ENCODE results near the gene GMEB2.
"Not testable (repeated sequence)": the region's sequence is repeated elsewhere in the genome, so short reads cannot be mapped to it uniquely, and the experiment has no call there.

Gene GMEB2, protein sequence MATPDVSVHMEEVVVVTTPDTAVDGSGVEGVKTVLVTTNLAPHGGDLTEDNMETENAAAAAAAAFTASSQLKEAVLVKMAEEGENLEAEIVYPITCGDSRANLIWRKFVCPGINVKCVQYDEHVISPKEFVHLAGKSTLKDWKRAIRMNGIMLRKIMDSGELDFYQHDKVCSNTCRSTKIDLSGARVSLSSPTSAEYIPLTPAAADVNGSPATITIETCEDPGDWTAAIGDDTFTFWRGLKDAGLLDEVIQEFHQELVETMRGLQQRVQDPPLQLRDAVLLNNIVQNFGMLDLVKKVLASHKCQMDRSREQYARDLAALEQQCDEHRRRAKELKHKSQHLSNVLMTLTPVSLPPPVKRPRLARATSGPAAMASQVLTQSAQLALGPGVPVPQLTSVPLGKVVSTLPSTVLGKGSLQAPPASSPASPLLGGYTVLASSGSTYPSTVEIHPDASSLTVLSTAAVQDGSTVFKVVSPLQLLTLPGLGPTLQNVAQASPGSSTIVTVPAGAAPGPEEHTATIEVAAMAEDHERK

DNA sequence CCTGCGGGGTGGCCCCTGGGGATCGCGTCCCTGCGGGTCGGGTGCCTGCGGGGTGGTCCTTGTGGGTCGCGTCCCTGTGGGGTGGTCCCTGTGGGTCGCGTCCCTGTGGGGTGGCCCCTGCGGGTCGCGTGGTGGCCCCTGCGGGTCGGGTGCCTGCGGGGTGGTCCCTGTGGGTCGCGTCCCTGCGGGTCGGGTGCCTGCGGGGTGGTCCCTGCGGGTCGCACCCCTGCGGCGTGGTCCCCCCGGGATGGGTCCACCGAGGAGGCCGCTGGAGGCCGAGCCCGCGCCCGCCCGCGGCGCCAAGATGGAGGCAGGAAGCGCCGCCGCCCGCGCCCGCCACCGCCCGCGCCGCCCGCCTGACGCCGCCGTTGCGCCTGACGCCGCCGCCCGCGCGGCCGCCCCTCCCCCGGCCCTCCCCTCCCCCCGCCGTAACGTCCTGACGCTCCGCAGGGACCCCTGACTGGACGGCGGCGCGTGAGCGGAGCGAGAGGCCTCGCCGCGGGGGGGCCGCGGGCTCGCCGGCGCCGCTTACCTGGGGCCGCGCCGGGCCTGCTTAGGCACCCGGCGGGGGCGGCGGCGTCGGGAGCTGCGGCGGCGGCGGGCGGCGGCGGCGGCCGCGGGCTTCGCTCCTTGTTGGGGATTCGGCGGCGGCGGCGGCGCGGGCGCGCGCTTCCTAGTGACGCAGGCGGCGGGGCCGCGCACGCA, at the start of gene GMEB2:
Gene GMEB2, minus strand, starts transcription at position 678 of the 705 bp plus-strand sequence. CDS start 7,704 bp downstream, outside the sequence.
- DNase-seq (ENCODE audit: low read depth) = peak; percentile 60

DNA sequence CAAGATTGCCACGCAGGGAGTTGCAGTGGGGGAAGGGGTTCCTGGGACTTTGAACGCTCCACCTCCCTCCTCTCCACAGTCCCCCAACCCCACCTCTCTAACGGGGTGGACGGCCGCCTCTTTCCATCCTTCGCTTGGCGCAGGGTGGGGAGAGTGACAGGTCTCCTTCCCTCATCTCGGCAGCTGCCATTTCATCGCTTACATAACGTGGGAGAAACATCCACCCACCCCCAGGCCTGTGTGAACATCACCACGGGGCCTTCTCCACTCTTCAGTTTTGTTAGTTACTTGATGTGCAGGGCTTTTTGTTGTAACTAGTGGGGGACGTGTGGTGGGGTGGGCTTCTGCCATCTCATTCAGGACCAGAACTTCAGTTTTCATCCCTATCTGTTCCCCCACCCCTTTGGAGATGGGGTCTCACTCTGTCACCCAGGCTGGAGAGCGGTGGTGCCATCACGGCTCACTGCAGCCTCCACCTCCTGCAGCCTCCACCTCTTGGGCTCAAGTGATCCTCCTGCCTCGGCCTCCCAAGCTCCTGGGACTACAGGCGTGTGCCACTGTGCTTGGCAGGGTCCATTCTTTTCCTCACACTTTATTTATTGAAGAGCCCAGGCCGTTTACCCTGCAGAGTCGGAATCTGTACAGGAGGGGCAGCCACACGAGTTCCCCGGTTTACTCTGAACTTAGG, 48.9 kb upstream of the GMEB2 start:
- DNase-seq (ENCODE audit: low read depth) = no peak

DNA sequence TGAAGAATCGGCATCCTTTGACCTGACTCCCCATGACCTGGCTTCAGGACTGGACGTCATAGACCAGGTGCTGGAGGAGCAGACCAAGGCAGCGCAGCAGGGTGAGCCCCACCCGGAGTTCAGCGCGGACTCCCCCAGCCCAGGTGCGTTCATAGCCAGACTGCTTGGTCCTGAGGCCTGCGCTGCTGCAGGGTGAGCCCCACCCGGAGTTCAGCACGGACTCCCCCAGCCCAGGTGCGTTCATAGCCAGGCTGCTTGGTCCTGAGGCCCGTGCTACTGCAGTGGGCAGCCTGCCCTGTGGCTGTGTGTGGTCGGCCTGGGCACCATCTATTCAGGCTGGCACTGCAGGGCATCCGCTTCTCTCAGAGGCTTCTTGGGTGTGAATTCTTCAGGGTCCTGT, 47.0 kb upstream of the GMEB2 start:
- DNase-seq (ENCODE audit: low read depth) = no peak

DNA sequence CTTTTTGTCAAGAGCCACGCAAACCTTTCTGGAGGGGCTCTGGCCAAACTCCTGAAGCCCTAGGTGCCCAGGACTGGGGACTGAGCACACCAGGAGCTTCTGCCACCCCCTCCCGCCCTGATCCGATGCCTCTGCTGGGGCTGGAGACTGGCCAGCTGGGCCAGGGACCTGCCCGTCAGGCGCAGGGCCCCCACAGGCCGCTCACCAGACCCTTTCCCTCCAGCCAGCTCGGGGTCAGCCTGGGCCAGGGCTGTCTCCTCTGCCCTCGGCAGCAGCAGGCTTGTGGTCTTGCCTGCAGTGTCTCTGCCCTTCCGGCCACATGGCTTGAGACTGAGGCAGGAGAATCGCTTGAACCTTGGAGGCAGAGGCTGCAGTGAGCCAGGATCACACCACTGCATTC, 45.8 kb upstream of the GMEB2 start:
- DNase-seq (ENCODE audit: low read depth) = no peak

DNA sequence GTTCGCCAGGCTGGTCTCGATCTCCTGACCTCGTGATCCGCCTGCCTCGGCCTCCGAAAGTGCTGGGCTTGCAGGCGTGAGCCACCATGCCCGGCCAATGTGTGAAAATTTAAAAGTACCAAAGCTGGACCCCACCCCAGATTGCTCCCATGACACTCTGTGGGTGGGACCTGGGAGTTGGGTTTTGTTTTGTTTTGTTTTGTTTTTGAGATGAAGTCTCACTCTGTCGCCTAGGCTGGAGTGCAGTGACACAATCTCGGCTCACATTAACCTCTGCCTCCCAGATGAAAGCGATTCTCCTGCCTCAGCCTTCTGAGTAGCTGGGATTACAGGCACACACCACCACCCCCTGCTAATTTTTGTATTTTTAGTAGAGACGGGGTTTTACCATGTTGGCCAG, 44.8 kb upstream of the GMEB2 start:
- DNase-seq (ENCODE audit: low read depth) = not testable (repeated sequence)

DNA sequence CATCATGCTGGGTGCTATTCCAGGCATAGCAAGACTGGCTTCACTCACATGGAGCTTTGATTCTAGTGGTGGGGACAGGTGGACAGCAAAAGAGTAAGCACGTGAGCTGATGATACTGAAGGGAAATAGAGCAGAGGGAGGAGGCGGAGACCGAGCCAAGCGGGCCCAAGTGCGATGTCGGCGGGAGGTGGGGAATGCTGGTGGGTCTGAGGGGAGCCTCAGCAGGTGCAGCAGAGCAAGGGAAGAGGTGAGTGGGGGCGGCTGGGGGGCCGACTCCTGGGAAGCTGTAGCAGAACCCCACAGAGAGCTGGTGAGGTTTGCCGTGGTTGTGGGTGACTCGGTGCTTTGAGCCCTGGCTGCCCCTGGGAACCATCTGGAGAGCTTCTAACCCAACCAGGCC, 41.5 kb upstream of the GMEB2 start:
- no peak for DNase-seq (ENCODE audit: low read depth)

DNA sequence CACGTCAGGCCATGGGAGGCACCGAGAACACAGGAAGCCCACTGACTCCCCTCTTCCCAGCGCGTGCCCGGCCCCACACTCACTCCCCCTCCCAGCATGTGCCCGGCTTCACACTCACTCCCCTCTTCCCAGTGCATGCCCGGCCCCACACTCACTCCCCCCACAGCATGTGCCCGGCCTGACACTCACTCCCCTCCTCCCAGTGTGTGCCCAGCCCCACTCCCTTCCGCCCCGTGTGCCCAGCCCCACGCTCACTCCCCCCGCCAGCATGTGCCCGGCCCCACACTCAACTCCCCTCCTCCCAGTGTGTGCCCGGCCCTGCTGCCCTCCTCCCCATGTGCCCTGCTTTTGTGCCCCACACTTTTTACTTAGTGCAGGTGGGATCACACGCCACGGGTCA, 41.0 kb upstream of the GMEB2 start:
- no peak for DNase-seq (ENCODE audit: low read depth)

DNA sequence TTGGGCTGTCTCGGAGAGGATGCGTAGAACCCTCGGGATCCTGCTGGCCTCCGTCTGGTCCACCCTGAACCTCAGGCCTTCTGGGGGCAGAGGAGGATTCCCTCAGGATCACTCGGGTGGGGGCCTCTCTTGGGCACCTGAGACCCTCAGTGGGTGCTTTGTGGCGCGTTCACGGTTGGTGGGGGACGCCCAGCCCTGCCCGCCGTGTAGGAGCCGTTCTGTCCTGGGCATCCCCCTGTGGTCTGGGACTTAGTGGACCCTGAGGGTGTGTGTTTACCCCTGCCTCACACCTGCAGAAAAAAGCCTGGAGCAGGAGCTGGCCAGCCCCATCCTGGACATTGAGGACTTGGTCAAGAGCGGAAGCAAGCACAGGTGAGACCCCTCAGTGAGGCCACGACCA, 38.8 kb upstream of the GMEB2 start:
- DNase-seq (ENCODE audit: low read depth) = no peak

DNA sequence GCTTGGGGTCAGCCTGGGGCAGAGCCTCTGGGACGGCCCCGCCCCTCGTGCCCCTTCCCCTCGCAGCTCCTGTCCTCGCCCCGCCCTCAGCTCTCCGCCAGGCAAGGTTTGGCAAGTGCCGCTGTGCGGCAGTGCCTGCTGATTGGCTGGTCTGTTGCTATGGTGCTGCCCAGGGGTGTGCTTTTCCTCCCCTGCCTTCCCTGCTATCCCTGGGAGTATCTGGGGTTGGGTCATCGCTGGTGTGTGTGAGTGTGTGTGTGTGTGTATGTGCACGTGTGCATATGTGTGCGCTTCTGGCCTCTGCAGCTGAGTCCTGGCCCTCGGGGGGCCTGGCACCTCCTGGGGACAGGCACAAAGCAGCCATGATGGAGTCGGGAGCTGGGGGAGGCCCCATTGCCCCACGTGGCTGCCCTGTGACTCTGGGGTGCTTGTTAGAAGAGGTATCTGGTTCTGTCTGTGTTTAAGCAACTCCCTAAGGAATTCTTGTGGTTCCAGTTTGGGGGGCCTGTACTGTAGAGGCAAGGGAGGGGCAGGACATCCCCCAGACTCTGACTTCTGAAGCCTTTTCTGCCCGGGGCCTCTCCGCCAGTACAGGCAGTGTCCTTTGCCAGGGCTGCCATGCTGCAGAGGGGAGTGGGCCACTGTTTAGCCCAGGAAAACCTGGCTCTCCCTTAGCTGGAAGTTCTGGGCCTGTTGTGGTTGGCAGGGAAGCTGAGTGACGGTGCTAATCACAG, 38.1 kb upstream of the GMEB2 start:
- DNase-seq (ENCODE audit: low read depth) = no peak

DNA sequence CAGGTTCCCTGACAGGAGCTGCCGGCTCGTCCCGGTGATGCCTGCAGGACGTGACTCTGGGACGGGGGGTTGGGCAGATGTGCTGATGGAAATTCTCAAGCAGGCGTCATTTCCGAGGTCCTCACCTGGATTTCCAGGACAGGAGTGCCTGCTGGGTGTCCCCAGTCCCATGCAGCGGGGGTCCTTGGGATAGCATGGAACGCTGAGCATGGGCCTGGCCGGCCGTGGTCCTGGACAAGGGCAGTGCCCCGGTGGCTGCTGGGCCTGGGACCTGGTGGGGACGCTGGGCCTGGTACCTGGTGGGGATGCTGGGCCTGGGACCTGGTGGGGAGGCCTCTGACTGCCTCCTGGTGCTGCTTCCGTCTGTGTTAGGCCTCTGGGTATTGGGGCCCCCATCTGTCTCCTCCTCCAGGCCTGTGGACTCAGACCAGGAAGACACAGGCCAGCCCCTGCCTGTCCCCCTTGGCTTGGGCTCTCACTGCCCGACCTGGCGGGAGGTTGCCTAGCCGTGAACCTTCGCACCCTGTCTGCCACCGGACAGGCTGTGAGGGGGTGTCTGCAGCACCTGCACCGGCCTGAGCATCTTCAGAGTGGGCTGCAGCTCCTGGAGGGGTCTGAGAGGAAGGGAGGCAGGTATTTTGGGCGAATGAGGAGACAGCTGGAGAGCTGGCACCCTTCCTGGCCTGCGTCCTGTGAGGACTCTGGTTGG, 37.4 kb upstream of the GMEB2 start:
- no peak for DNase-seq (ENCODE audit: low read depth)

DNA sequence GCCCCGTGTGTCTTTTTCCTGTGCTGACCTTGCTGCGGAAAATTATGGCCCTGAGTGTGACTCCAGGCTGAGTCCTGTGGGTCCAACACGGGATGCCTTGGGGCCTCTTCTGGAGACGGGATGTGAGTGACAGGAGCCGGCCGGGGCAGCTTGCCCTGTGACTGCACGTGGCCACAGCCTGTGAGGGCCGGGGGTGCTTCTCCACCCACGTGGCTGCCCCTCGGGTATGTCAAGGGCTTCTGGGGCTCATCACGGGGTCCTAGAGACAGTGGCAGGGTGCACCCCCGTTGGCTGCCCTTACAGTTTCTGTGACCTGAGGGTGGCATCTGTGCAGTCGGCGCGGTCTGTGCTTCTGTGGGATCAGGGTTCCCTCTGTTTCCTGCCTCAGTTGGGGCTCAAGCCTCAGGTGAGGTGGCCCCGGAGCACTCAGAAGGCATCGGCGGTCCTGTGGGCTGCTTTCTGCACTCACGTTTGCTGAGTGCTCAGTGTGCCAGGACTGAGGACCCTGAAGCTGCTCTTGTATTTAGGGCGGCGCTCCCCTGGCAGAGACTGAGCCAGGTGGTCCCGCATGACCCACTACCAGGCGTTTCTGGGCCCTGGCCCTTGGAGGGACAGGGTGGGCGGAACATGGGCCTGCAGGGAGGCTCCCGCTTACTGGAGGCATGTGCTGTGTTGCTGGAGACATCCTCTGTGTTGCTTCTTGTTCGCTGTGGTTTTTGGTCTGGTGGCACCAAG, 36.6 kb upstream of the GMEB2 start:
- no peak for DNase-seq (ENCODE audit: low read depth)

DNA sequence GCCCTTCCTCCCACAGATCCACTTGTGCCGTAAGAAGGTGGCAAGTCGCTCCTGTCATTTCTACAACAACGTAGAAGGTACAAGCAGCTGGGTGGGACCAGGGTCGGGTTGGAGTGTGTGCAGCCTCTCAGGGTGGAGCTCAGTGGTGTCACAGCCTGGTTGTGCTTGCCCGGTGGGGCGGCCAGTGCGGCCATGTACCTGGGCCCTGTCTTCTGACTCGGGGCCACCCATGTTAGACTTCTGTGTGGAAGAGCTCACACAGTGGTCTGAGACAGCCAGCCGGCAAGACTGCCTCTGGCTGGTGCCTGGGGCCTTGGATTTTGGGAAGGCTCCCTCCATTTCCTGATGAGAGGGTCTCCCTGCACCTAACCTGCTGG, 35.9 kb upstream of the GMEB2 start:
- DNase-seq (ENCODE audit: low read depth) = no peak

DNA sequence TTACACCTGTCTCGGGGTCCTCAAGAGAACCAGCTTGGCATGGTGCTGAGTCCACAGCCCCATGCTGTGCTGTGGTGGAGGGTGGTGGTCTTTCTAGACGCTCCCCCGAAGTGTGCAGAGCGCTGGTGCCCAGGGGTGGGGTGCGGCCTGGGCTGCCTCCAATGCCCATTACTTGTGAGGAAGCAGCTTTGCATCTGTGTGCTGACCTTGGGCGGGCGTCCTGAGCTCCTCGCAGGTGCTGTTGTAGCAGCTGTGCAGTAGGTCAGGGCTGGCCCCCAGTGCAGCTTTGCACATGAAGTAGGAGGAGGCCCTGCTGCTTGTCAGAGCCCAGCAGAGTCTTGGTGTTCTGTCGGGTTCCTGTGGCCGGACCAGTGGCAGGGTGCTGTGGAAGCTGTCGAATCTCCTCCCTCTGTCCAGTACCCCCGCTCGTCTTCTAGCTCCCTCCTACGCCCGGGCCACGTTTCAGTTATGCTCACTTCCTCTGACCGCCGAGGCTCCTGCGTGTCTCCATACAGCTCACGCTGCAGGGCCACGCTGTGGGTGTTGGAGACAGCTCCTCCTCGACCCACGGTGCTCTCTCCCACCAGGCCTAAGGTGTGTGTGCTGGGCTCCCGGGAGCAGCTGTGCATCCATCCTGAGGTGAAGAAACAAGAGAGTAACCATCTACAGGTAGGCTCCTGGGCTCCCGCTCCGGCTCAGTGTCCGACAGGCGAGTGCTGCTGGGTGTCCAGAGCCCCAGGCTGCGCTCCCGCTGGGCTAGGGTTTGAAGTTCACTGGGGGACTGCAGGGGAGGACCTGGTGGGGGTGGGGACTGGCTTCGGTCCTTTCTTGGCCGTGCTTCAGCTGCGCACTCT, 35.3 kb upstream of the GMEB2 start:
- no peak for DNase-seq (ENCODE audit: low read depth)

DNA sequence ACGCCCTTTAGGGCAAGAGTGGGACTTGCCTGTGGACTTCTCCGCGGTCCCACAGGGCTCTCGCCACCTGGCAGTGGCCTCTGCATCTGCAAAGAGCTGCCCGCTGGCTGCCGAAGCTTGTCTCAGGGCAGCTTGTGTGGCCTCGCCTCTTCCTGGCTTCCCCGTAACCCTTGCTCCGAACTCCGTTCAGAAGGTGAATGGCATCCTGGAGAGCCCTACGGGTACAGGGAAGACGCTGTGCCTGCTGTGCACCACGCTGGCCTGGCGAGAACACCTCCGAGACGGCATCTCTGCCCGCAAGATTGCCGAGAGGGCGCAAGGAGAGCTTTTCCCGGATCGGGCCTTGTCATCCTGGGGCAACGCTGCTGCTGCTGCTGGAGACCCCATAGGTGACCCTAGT, 34.2 kb upstream of the GMEB2 start:
- DNase-seq (ENCODE audit: low read depth) = no peak

DNA sequence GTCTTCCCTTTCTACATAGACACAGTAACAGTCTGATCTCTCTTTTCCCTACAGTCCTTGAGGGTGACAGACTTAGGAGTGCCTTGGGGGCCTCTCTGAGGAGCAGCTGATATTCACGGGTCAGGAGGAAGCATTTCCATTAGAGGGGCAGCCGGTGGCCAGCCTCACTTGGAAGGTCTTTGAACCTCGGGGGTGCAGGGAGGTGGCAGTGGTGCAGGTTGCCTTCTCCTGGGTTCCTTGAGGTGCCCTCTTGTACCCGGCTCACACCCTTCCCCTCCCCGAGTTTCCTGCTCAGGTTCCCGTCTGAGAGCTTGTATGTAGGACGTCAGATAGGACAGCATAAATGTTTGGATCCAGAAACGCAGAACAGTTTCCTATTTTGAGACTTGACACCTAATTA, 33.7 kb upstream of the GMEB2 start:
- no peak for DNase-seq (ENCODE audit: low read depth)

DNA sequence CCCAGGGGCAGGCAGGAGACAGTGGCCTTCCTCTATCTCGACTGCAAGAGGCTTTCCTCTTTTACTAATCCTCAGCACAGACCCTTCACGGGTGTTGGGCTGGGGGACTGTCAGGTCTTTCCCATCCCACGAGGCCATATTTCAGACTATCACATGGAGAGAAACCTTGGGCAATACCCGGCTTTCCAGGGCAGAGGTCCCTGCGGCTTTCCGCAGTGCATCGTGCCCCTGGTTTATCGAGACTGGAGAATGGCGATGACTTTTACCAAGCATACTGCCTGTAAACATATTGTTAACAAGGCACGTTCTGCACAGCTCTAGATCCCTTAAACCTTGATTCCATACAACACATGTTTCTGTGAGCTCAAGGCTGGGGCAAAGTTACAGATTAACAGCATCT, 33.3 kb upstream of the GMEB2 start:
- DNase-seq (ENCODE audit: low read depth) = not testable (repeated sequence)

DNA sequence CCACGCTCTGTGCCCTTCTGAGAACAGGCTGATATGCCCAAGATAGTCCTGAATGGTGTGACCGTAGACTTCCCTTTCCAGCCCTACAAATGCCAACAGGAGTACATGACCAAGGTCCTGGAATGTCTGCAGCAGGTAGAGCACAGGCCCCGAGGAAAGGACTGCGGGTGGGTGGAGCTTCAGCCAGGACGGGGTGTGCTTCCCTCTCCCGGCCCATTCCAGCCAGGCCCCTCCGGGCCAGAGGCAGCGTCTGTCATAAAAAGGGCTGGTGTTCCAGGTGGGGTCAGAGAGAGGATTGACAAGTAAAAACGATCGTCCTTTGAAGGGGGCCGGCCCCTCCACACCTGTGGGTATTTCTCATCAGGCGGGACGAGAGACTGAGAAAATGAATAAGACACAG, 32.5 kb upstream of the GMEB2 start:
- DNase-seq (ENCODE audit: low read depth) = no peak

DNA sequence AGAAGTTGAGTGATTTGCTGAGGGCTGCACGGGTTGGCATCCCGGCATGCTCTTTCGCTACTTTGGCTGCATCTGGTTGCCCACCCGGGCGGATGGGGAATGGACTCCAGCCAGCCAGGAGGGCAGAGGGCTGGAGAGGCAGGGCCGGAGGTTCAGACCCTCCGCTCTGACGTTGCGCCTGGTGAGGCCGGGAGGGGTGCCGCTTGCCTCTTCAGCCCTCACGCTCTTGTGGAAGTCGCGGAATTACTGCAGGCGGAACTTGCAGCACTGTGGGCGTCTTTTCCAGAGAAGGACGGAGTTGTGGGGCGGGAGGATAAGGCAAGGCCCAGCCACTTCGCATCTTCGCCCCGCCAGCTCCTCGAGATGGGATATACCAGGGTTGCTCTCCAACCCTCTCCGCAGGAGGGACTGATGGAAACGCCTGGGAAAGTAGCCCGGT, 31.9 kb upstream of the GMEB2 start:
- DNase-seq (ENCODE audit: low read depth) = no peak

DNA sequence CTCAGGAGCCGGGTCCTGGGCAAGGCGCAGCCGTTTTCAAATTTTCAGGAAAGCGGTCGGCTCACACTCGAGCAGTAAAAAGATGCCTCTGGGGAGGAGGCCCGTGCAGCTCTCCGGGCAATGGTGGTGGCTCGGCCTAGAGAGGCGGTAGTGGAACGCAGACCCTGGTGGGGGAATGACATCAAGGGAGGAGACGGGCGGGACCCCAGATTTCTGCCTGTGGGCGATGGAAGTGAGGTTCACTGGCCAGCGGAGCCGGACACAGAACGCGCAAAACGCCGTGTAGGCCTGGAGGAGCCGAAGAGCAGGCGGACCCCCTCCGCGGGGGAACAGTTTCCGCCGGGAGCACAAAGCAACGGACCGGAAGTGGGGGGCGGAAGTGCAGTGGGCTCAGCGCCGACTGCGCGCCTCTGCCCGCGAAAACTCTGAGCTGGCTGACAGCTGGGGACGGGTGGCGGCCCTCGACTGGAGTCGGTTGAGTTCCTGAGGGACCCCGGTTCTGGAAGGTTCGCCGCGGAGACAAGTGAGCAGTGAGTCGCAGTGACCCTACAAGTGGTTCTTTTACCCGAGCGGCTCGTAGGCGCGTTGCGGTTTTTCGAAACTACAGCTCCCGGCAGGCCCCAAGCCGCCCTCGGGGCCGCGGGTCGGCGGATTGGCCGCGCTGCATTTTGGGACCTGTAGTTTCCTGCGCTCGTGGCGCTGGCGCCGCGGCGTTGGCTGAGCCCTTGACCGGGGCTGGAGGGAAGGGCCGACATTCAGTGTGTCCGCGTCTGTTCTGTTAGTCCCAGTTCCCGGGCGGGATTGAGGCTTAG, 31.2 kb upstream of the GMEB2 start, which contains the start of gene RTEL1:
Gene RTEL1, plus strand, starts transcription at position 376 of the 812 bp plus-strand sequence. CDS start 1,091 bp downstream, outside the sequence.
- peak; percentile 82 for DNase-seq (ENCODE audit: low read depth)
